HTERT RPE-1 (cell line): ENCODE data around the gene DNAJC18.
"Not testable (repeated sequence)": the region's sequence is repeated elsewhere in the genome, so short reads cannot be mapped to it uniquely, and the experiment has no call there.

Experiments
- in situ Hi-C: fragments of 300-500 bp; cut with MboI; formaldehyde crosslinking; loops from 4 replicates; pipeline ENCODE4 v1.14.3; 2020; ENCODE audit warnings: low sequenced_read_pairs

DNAJC18 gene

DNA sequence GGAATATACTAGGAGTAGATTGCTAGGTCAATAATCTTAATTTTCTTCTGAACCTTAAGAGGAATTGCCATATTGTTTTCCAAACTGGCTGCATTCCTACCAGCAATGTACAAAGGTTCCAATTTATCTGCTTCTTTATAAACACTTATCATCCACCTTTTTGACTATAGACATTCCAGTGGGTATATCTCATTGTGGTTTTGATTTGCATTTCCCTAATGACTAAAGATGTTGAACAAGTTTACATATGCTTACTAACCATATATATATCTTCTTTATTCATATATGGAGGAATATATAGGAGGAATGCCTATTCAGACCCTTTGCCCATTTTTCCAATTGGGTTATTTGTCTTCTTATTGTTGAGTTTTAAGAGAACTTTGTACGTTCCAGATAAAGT lies 7.6 kb downstream of the DNAJC18 start:
- in situ Hi-C loops, result no loop called here

GRCh38 chr5:139430015-139430414 lies 9.3 kb downstream of the DNAJC18 start:
- in situ Hi-C loops, result no loop called here

GRCh38 chr5:139426203-139426885 lies 13.0 kb downstream of the DNAJC18 start:
- in situ Hi-C loops, result no loop called here

GRCh38 chr5:139425497-139425896 lies 13.8 kb downstream of the DNAJC18 start:
- in situ Hi-C loops, result no loop called here

DNA sequence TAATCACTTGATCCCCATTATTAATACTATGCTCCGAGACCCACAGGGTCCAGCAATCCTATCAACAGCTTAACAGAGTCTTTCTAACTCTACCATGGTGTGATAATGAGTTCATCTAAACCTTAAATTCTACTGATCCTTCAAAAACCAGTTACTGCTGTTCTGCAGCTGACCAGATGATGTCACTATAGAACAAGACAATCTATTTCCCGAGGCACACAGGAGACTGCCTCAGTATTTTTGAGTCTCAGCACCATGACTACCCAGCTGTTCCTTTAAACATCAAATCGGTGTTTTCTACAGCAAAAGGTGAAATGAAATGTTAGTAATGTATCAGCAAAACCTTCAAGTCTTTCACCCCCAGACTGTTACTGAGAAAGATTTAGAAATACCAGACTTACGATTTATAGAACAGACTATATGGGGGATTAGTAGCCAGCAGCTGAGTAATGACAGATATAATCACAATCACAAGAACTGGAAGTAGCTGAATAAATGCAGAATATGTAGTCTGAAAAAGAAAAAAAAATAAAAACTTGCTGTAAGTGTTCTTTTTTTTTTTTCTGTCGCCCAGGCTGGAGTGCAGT lies 16.9 kb downstream of the DNAJC18 start:
- in situ Hi-C loops, result no loop called here

GRCh38 chr5:139419226-139420192 lies 19.8 kb downstream of the DNAJC18 start:
- in situ Hi-C loops, result no loop called here

GRCh38 chr5:139418793-139419192 lies 20.5 kb downstream of the DNAJC18 start:
- in situ Hi-C loops, result no loop called here

DNA sequence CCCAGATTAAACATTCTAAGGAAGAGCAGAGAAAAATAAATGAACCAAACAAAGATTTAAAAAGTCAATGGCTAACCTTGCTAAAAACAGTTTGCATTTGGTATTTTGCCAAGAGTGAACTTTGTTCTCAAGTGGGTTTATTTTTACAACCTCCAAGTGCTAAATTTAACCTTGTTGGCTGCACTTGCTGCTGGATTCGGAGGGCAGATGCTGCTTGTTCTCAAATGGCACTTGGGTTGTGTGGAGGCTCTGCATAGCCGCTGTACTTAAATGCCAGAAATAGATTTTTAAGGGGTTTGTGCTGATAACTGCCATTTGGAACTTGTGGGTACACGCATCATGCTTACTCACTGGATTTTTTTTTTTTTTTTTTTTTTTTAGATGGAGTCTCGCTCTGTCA lies 22.1 kb downstream of the DNAJC18 start:
- in situ Hi-C loops, result no loop called here

DNA sequence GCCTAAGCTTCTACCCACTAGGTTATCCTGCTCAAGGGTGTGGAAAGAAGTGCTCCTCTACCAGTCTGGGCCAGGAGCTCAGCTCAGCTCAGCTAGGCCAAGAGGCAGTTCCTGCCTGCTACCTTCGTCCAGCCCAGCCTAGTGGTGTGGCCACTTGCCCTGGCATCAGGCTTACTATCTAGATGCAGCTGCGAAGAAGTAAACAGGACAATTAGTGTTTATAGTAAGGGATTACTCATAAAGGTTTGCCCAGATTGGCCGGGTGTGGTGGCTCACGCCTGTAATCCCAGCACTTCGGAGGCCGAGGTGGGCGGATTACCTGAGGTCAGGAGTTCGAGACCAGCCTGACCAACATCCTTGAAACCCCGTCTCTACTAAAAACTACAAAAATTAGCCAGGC lies 22.7 kb downstream of the DNAJC18 start:
- in situ Hi-C loops, result no loop called here

DNA sequence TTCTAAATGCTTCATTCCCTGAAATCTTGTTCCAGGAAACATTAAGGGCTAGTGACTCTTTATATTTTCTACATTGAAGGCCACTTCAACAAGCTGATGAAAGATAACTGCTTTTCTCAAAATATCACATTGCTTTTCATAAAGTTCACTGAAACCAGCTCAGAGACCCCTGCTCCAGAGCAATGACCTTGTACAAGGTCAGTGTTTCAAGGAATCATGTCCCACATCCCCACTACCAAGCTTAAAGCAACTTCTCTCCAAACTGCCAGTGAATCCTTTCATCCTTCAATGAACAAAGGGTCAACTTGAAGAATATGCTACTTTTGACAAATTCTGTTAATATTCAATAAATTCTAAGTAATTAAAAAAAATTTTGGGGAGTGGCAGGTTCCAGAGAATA lies 23.5 kb downstream of the DNAJC18 start:
- in situ Hi-C loops, result no loop called here

GRCh38 chr5:139415221-139415861 lies 24.0 kb downstream of the DNAJC18 start:
- in situ Hi-C loops, result no loop called here

DNA sequence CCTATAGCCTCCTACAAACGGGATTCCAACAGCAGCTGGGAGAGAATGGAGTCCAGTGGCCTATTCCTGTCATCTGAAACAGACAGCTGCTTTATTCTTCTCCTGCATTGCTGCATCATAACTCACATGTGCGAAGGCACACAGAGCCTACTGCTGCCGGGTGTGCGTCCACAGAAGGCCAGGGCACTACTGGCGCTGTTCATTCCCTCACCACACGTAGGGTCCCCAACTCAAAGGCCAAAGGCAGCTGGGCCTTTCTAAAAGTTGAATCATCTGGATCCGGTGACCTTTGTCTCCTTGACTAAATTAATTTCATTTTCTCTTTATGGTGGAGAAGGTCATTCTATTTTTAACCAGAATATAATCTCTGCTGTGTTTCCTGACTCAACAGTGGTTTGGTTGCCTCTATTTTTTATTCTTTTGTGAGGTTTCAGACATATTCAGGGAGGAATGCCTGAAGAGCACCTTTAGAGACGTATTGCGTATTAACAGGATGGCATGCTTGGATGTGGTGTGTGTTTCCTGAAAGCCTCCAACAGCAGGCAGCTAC lies 24.7 kb downstream of the DNAJC18 start:
- in situ Hi-C loops, result no loop called here

- in situ Hi-C loops, result no loop called here
Observed at GRCh38 chr5:139413963-139414362, 25.4 kb downstream of the DNAJC18 start.

DNA sequence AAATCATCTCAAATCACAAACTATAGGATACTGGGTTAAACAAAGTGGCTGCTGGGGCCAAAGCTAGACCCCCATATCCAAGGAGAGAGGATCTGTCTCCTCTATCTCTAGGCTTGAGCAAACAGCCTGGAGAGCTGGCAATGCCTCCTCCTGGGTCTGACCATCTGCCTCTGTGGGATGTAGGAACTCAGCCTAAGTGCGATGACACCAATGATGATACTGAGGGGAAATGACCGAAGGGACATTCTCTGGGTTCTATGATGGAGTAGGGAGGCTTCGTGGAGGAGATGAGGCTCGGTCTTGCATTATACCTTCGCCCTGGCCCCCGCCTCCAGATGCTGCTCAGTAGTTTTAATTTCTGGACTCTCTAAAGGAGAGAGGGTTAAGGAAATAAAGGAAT lies 26.2 kb downstream of the DNAJC18 start:
- in situ Hi-C loops, result no loop called here

DNA sequence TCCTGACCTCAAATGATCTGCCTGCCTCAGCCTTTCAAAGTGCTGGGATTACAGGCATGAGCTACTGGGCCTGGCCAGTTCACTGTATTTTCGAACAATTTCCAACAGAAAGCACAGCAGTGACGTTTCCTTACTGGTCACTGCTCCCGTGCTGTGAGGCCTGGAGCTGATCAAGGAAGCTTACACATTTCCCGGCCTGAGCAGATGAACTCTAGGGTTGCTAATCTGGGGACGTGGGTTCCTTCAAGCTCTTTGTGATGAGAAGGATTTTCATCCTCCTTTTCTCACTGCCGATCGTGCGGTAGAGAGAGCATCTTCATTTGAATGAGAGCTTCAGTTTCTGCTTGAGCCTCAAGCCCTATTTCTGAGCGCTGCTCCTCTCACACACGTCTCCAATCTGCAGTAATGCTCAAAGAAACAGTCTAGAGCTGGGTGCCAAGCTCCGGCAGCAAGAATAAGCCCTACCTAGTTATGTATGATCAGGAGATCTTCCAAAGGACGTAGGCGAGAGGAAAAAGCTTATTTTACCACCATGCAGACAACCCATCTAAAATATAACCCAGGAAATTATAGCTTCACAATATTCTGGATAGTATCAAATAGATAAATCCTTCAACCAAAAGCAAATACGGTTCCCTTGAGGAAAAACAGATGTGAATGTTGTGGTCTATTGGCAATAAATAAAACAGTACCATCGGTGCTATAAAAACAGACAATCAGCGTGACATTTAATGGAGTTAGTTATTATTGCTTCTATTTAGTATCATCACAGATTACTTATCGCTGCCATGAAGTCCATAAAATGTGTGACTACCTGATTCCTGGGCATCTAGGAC lies 28.1 kb downstream of the DNAJC18 start:
- in situ Hi-C loops, result no loop called here

GRCh38 chr5:139410121-139410992 lies 29.0 kb downstream of the DNAJC18 start:
- in situ Hi-C loops, result no loop called here

- in situ Hi-C loops, result not testable (repeated sequence)
Observed at GRCh38 chr5:139409116-139409515, 30.2 kb downstream of the DNAJC18 start.

- in situ Hi-C loops, result no loop called here
Observed at GRCh38 chr5:139408191-139408590, 31.1 kb downstream of the DNAJC18 start.

DNA sequence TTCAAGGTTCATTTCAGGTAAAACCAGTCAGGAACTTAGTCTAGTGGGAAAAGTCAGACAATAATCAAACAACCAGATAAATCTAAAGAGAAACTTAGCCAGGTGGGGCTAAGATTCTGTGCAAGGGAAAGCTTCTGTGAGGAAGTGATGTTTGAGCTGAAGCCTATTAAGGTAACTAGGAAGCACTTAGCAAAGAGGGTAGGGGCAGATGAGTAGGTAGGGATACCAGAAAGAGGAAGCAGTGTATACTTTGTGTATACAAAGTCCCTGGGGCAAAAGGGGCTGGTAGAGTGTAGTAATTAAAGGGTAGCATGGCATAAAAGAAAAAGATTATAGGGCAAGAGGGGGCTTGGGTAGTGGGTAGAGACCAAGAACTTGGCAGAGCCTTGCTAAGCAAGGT lies 31.8 kb downstream of the DNAJC18 start:
- in situ Hi-C loops, result no loop called here
